Measurements from ENCODE around the gene GPR4.
"Not testable (repeated sequence)": the region's sequence is repeated elsewhere in the genome, so short reads cannot be mapped to it uniquely, and the experiment has no call there.

GPR4 gene

GRCh38 chr19:45601524-45602374 lies at the start of gene GPR4:
TSS of gene GPR4 (minus strand) at chr19:45602212. CDS start at chr19:45591866, 10,346 bp downstream.
- no peak for DNase-seq (ENCODE audit: low read depth in 2 of 2)

GRCh38 chr19:45650722-45651121 lies 48.7 kb upstream of the GPR4 start:
- no peak for DNase-seq (ENCODE audit: low read depth in 2 of 2)

- no peak for DNase-seq (ENCODE audit: low read depth in 2 of 2)
Observed at GRCh38 chr19:45646345-45646698, 44.3 kb upstream of the GPR4 start.

- peak in 1 of 2 donors; percentile 44 for DNase-seq (ENCODE audit: low read depth in 2 of 2)
Observed at GRCh38 chr19:45645631-45646344, 43.8 kb upstream of the GPR4 start.

- DNase-seq (ENCODE audit: low read depth in 2 of 2), result no peak
Observed at GRCh38 chr19:45645068-45645630, 43.1 kb upstream of the GPR4 start.

- DNase-seq (ENCODE audit: low read depth in 2 of 2), result no peak
Observed at GRCh38 chr19:45643927-45644771, 42.1 kb upstream of the GPR4 start.

GRCh38 chr19:45643024-45643926 lies 41.3 kb upstream of the GPR4 start:
- peak; percentile 79 to 82 for DNase-seq (ENCODE audit: low read depth in 2 of 2)

- DNase-seq (ENCODE audit: low read depth in 2 of 2), result peak; percentile 28 to 31
Observed at GRCh38 chr19:45641274-45642105, 39.5 kb upstream of the GPR4 start.

- DNase-seq (ENCODE audit: low read depth in 2 of 2), result peak in 1 of 2 donors; percentile 10
Observed at GRCh38 chr19:45640849-45641273, 38.8 kb upstream of the GPR4 start.

GRCh38 chr19:45638930-45639729 lies 37.1 kb upstream of the GPR4 start, which contains the start of gene EML2:
TSS of gene EML2 (minus strand) at chr19:45639397. CDS start at chr19:45639376, 21 bp downstream.
- peak in 1 of 2 donors; percentile 31 for DNase-seq (ENCODE audit: low read depth in 2 of 2)

- no peak for DNase-seq (ENCODE audit: low read depth in 2 of 2)
Observed at GRCh38 chr19:45637890-45638667, 36.1 kb upstream of the GPR4 start.

- no peak for DNase-seq (ENCODE audit: low read depth in 2 of 2)
Observed at GRCh38 chr19:45636902-45637301, 34.9 kb upstream of the GPR4 start.

GRCh38 chr19:45636275-45636674 lies 34.3 kb upstream of the GPR4 start:
- DNase-seq (ENCODE audit: low read depth in 2 of 2), result no peak

GRCh38 chr19:45632468-45633196 lies 30.6 kb upstream of the GPR4 start:
- DNase-seq (ENCODE audit: low read depth in 2 of 2), result no peak

- DNase-seq (ENCODE audit: low read depth in 2 of 2), result no peak
Observed at GRCh38 chr19:45630463-45630862, 28.5 kb upstream of the GPR4 start.

- no peak for DNase-seq (ENCODE audit: low read depth in 2 of 2)
Observed at GRCh38 chr19:45629704-45630103, 27.7 kb upstream of the GPR4 start.

- DNase-seq (ENCODE audit: low read depth in 2 of 2), result not testable (repeated sequence)
Observed at GRCh38 chr19:45628219-45628618, 26.2 kb upstream of the GPR4 start.

All from stimulated activated CD8-positive, alpha-beta memory T cell treated with anti-CD3 and anti-CD28 coated beads, Interleukin-7, amount 100 ng/mL, for 1 hour (primary cell).